ENCODE data around the gene PRKCZ. TPM values are rescaled to one million over a fixed set of nuclear protein-coding genes. Genes with fewer than 3 reads are reported as not detected.

The PRKCZ gene
- total RNA-seq, 4 donors from 2014 or later, result 3.1 to 5.4 (median 4.7) TPM

- no peak overlapping the region for H3K27ac ChIP-seq (replicated peaks in 1 of 4)
- intact Hi-C loops (cut with DNase I), result no loop called here
- no peaks in the 10 kb centered on the region for H3K27me3 ChIP-seq
- TF ChIP-seq POLR2AphosphoS5 (IDR thresholded peaks at IDR 0.05) (no peak), CTCF (IDR thresholded peaks at IDR 0.05) (no peak), EP300 (IDR thresholded peaks at IDR 0.05) (no peak), POLR2A (IDR thresholded peaks at IDR 0.05; ENCODE audit: low read depth) (no peak)
- WGBS, result 82% methylated on average over 51 of the region's 58 CpGs
- peaks cover 0 to 4% (median 0%) of the 10 kb centered on the region in 4 donors for H3K4me1 ChIP-seq
- H3K9me3 ChIP-seq, result no peaks in the 10 kb centered on the region
- H3K36me3 ChIP-seq, result peaks cover 0 to 33% (median 18%) of the 10 kb centered on the region in 4 donors
- H3K4me3 ChIP-seq, result no peak overlapping the region
- DNase-seq (ENCODE audit: extremely low spot score), result no peak
Measured at GRCh38 chr1:2180297-2181245, 130.4 kb downstream of the PRKCZ start.

- DNase-seq (ENCODE audit: extremely low spot score), result no peak
- H3K4me1 ChIP-seq, result no peaks in the 10 kb centered on the region
- no peaks in the 10 kb centered on the region for H3K9me3 ChIP-seq
- 94% methylated on average over 7 of the region's 14 CpGs for WGBS
- H3K27me3 ChIP-seq, result no peaks in the 10 kb centered on the region
- intact Hi-C loops (cut with DNase I), result no loop called here
- H3K36me3 ChIP-seq, result peaks cover 0 to 39% (median 22%) of the 10 kb centered on the region in 4 donors
- H3K4me3 ChIP-seq, result no peak overlapping the region
- H3K27ac ChIP-seq (replicated peaks in 1 of 4), result no peak overlapping the region
- no peak for TF ChIP-seq POLR2AphosphoS5 (IDR thresholded peaks at IDR 0.05)
- TF ChIP-seq POLR2A (IDR thresholded peaks at IDR 0.05; ENCODE audit: low read depth), result no peak
- TF ChIP-seq EP300 (IDR thresholded peaks at IDR 0.05), result no peak
- TF ChIP-seq CTCF (IDR thresholded peaks at IDR 0.05), result no peak
Measured at GRCh38 chr1:2181271-2181670, 131.1 kb downstream of the PRKCZ start.

GRCh38 chr1:2181752-2182151, 131.5 kb downstream of the PRKCZ start:
- WGBS, result 88% methylated on average over 11 of the region's 11 CpGs
- Histone ChIP-seq H3K27me3 (no peaks in the 10 kb centered on the region), H3K36me3 (peaks cover 0 to 44% (median 24%) of the 10 kb centered on the region in 4 donors), H3K4me3 (no peak overlapping the region), H3K9me3 (no peaks in the 10 kb centered on the region), H3K4me1 (no peaks in the 10 kb centered on the region), H3K27ac (replicated peaks in 1 of 4) (no peak overlapping the region)
- intact Hi-C loops (cut with DNase I), result no loop called here
- TF ChIP-seq CTCF (IDR thresholded peaks at IDR 0.05) (no peak), EP300 (IDR thresholded peaks at IDR 0.05) (no peak), POLR2A (IDR thresholded peaks at IDR 0.05; ENCODE audit: low read depth) (no peak), POLR2AphosphoS5 (IDR thresholded peaks at IDR 0.05) (no peak)
- no peak for DNase-seq (ENCODE audit: extremely low spot score)

- TF ChIP-seq CTCF (IDR thresholded peaks at IDR 0.05) (no peak), POLR2AphosphoS5 (IDR thresholded peaks at IDR 0.05) (no peak), POLR2A (IDR thresholded peaks at IDR 0.05; ENCODE audit: low read depth) (no peak), EP300 (IDR thresholded peaks at IDR 0.05) (no peak)
- intact Hi-C loops (cut with DNase I), result no loop called here
- 96% methylated on average over 5 of the region's 13 CpGs for WGBS
Measured at GRCh38 chr1:2182376-2182775, 132.2 kb downstream of the PRKCZ start.

More at GRCh38 chr1:2182376-2182775, 132.2 kb downstream of the PRKCZ start:
- DNase-seq (ENCODE audit: extremely low spot score), result no peak
- Histone ChIP-seq H3K36me3 (peaks cover 0 to 46% (median 24%) of the 10 kb centered on the region in 4 donors), H3K4me3 (no peak overlapping the region), H3K9me3 (no peaks in the 10 kb centered on the region), H3K4me1 (no peaks in the 10 kb centered on the region), H3K27ac (replicated peaks in 1 of 4) (no peak overlapping the region), H3K27me3 (no peaks in the 10 kb centered on the region)

All from esophagus muscularis mucosa (tissue), 4 donors.